Ureter (tissue), 1 donor: ENCODE measurements around the gene PKDCC. TPM values are rescaled to one million over a fixed set of nuclear protein-coding genes. Genes with fewer than 3 reads are reported as not detected.
A peak's percentile ranks its signal among the peaks of the same experiment; 100 is the strongest.

Experiments used
- DNase-seq: peaks from one replicate; pipeline ENCODE4 v3.0.0-alpha.2; 2020; ENCODE audit warnings: low spot score
- total RNA-seq: library from RNA; stranded (reverse); gene quantifications from one replicate; pipeline ENCODE4 v1.2.4, GENCODE V29; 2023
- donor health status: DM: yes; HTN: yes; CAD: no.

The PKDCC gene
- total RNA-seq, 1 donor from 2014 or later: 60.4 TPM

DNA sequence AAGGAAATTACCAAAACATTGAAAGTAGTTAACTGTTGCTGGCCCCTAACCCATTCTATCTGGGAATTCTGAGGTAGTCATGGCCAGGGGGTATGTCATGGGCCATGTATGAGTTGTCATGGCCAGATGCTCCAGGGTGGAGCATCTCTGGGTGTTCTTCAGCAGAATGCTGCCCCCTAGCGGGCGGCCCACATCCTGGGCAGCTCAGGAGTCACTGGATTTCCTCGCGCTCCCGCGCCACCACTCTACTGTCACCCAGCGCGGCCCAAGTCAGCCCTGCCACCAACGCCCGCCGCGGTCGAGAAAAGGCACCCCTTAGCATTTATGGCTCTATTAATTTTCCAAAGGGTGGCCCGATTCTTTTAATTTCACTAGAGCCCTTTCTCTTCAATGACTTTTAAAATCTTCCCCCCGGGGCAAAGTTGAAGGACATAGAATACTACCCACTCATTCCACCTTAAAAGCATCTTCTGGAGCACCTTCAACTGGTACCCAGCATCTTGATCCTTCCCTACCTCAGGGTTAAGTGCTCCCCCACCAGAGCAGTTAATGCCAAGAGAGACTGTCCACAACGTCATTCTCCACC lies 41.6 kb downstream of the PKDCC start:
- no peak for DNase-seq

DNA sequence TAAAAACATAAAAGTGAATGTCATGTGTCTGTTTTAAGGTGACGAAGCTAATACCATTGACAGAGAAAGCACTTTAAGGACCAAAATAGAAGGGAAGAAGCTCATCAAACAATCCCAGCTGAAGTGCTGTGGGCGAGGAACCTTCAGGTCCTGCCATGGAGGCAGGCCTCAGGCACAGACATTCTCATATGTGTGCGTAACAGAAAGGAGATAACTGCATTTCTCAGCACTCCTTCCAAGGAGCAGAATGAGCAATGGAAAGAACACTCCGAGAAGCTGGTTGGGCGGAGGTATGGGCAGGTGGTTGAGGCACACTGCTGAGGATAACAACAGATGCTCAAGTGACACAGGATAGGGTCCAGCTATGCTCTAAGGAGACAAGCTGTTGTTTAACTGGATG lies 42.4 kb downstream of the PKDCC start:
- DNase-seq: no peak

DNA sequence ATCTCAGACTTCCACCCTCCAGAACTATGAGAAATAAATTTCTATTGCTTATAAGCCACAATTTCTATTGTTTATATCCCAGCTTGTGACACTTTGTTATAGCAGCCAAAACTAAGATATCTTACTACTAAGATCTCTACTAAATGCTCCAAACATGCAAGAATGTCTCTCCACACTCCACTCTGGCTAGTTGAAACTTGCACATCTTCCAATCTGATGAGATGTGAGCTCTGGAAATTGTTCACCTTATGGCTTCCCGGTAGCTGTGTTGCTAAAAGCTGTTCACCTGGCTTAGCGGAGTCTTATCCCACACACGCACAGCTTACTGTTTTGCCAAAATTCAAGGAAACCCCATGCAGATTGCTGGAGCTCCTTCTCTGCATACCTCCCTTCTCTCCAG lies 43.9 kb downstream of the PKDCC start:
- DNase-seq: no peak

GRCh38 chr2:42092084-42092996 lies 44.5 kb downstream of the PKDCC start:
- DNase-seq: no peak

DNA sequence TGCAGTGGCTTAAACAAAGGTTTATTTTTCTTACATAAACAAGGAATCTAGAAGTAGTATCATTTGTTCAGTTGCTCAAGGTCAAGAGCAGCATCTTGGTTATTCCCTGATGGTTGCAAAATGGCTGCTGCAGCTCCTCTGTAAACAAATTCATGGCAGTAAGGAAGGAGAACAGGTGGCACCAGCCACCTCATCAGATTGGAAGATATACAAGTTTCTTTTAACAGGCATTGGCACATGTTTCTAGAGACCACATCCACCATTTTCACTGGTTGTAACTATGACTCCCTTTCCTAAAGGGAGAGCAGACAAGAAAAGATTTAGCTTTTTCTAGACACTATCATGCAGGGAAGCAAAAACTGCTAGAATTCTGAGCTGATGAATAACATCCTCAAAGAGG lies 46.3 kb downstream of the PKDCC start:
- DNase-seq: no peak

DNA sequence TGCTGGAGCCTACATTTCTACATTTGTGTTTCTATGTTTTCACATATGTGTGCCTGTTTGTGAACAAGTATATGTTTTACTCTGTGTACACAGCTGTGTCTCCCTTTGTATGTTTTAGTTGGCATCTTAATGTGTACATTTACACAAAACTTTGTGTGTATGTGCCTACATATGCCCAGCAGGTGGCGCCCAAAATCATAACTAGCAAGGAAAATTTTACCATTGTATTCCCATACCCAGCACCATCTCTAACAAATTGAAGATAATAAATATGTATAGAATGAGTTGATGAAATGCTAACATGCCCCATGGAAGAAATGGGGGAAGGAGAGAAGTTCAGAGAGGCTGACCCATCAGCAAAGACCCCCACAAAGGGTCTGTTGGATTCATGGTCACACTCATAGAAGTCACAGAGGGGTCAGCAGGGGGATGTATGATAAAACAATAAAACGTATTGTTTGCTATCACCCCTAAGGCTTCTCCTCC lies 48.1 kb downstream of the PKDCC start:
- peak; percentile 79 for DNase-seq

- no peak for DNase-seq
Observed at GRCh38 chr2:42096869-42097591, 49.2 kb downstream of the PKDCC start.

DNA sequence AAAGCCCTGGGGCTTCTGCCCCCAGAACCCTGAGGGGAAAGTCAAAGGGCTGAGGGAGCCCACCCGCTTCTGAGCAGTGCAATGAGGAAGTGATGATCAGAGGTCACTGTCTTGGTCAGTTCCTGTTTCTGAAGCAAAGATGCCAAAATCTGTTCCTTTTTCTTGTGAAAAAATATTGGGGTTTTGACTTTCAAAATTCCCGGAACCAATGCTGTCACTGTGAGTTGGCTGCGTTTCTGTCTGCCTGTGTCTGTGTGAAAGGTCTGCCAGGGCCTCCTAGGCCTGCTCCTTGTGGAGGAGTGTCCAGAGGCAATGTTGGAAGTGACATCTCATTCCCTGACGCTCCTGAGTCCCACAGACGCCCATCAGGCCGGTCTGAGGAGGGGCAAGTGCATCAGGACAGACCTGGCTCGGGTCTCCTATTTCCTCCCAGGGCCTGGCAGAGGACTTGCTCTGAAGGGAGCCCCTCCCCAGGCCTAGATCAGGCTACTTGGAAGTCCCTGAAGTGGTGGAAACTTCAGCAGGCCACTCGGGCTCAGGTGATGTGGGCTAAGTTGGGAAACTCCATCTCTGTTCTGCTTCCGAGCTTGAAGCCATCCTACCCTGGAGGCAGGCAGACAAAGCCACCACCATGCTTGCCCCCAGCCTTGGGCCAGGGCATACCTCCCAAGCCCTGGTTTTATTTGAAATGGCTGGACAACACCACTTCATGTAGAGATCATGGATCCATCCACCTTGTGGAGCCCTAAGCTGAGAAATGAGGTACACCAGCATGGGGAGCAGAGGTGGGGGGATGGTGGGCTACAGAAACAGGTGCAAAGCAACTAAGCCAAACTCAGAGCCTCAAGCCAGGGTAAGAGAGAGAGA lies 51.0 kb downstream of the PKDCC start:
- DNase-seq: no peak

DNA sequence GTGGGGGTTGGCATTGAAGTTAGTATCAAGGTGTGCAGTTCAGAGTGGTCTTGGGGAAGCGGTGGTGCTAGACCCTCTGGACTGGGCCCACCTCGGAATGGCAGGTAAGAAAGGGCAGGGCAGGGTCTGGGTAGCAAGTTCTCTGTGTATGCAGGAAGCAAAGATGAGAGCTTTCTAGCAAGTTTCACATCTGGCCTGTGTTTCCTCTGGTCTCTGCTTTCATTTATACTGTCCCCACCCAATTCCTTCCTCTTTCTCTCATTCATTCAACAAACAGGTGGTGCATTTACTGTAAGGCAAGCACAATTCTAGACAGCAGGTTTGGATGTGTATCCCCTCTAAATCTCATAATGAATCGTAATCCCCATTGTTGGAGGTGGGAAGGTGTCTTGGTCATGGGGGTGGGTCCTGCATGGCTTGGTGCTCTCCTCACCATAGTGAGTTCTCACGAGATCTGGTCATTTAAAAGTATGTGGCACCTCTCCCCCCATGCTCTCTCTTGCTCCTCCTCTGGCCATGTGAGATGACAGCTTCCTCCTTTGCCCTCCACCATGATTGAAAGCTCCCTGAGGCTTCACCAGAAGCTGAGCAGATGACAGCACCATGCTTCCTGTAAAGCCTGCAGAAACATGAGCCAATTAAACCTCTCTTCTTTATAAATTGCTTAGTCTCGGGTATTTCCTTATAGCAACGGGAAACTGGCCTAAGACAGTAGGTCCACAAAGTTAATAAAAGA lies 51.8 kb downstream of the PKDCC start:
- no peak for DNase-seq

GRCh38 chr2:42100683-42101205 lies 52.9 kb downstream of the PKDCC start:
- DNase-seq: no peak

- DNase-seq: peak; percentile 65
Observed at GRCh38 chr2:42101206-42102023, 53.6 kb downstream of the PKDCC start.

DNA sequence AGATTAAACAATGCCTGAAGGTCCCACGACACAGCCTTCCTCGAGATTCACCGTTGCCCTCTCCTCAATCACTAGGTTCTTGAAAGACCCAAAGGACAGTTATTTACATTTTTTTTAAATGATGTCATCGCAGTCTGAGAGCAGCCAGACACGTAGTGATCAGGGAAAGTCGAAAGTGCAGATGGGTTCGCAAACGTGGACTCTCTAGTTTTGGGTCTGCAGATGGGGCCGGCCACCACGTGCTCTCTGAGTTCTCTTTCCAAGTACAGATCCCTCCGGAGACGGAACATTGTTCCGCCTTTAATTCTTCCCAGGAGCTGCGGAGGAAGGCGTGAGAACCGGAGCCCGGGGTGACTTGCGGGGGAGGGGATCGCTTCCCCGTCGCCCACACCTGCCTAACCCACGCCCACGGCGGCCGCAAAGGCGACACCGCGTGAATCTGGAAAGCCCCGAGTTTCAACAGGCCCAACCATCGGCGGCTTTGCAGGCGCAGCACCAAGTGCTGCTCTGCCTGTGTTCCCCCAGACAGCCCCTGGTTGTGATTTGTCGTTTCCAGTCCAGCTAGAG lies 54.3 kb downstream of the PKDCC start:
- peak; percentile 78 for DNase-seq

- DNase-seq: peak; percentile 78
Observed at GRCh38 chr2:42102591-42103450, 55.0 kb downstream of the PKDCC start.

DNA sequence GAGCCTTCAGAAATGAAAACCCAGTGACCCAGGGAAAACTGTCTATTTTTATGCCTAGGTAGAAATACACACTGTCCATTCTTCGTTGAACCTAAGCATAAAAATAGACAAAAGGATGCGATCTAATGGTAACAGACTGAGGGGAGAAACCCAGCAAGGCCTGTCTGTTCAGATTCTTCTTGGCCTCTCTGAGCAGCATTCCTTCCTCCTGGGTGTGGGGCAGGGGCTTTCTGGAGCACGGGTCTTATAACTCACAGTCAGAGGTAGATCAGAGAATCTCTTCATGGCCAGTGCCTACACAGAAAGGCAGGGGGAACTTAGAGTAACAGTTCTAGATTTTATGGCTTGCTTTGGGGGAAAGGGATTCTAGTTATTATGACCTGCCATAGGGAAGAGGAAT lies 56.0 kb downstream of the PKDCC start:
- DNase-seq: no peak

DNA sequence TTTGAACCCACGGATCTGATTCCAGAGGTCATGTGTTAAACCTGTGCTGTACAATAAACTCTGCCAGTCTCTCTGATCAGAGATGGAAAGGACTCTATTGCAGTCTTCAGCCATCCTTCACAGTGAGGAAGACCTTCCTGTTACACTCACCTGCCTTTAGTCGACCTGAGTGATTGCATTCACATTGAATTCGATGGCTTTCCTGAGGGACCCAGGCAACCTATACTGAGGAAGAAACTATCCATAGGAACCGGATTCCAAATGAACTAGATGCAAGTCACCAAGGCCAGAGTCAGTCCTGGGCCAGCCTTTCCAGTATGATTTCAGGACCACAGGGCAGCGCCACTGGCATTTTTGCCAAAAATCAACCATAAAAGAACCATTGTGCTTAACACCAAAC lies 56.8 kb downstream of the PKDCC start:
- DNase-seq: no peak

DNA sequence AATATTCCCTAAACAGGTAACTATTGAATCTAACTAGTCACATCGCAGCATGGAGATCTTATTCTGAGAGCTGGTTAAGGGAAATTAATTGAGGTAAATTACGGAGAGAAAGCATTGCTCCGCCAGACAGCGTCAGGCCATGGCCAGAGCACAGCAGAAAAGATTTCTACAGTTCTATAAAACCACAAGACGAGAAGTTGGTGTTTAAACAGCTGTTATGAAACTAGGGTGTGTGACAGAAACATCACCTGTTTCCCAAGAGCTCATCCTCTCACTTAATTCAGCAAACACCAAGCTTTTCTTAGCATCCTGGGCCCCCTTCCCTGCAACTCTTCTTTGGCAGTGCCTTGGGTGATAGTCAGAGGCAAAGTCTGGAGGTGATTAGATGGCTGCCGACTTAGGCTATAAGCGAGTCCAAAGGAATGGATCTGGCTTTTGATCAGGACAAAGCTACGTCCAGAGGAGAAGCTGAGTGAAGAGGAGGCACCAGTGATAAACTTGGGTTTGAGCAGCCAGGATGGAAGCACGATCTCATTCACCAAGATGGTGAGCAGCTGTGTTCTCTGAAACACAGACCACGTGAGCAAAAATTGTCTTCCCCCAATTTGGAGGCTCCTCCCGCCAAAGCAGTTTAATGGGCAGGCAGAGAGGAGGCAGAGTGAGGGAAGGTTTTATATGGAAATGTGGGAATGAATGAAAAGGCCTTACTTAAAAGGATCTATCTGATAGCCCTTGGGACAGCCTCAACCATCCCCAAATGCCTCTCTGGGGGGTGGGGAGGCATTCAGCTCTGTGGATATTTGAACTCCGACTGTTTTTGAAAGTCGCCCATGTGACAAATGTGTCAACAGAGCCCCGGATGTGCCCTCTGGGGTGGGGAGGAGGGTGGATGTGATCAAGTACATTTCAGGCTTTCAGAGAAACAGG lies 57.8 kb downstream of the PKDCC start:
- peak; percentile 74 for DNase-seq

- no peak for DNase-seq
Observed at GRCh38 chr2:42106257-42106816, 58.5 kb downstream of the PKDCC start.
